ENCODE data around the gene PPP1R3A.

- TF ChIP-seq, protein P1, sequence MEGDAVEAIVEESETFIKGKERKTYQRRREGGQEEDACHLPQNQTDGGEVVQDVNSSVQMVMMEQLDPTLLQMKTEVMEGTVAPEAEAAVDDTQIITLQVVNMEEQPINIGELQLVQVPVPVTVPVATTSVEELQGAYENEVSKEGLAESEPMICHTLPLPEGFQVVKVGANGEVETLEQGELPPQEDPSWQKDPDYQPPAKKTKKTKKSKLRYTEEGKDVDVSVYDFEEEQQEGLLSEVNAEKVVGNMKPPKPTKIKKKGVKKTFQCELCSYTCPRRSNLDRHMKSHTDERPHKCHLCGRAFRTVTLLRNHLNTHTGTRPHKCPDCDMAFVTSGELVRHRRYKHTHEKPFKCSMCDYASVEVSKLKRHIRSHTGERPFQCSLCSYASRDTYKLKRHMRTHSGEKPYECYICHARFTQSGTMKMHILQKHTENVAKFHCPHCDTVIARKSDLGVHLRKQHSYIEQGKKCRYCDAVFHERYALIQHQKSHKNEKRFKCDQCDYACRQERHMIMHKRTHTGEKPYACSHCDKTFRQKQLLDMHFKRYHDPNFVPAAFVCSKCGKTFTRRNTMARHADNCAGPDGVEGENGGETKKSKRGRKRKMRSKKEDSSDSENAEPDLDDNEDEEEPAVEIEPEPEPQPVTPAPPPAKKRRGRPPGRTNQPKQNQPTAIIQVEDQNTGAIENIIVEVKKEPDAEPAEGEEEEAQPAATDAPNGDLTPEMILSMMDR (IDR thresholded peaks at IDR 0.05), result no peak
- no peak for TF ChIP-seq POLR2A (IDR thresholded peaks at IDR 0.05)
Observed at GRCh38 chr7:113883096-113883495, 35.7 kb downstream of the PPP1R3A start.
